ENCODE data around the gene CRIP3. TPM values are rescaled to one million over a fixed set of nuclear protein-coding genes. Genes with fewer than 3 reads are reported as not detected.
A peak's percentile ranks its signal among the peaks of the same experiment; 100 is the strongest.

Gene CRIP3
- total and polyA plus RNA-seq, 2 of the 13 experiments (the other 11 are each of a cell fraction or from before 2014, with no cell fraction given): 6.3 to 9.3 TPM

- TF ChIP-seq EEA1 (CRISPR knock-in tag; IDR thresholded peaks at IDR 0.05; ENCODE audit: borderline replicate concordance) (no peak), ZBTB46 (CRISPR knock-in tag; IDR thresholded peaks at IDR 0.05; ENCODE audit: borderline replicate concordance) (no peak), NFRKB (IDR thresholded peaks at IDR 0.05) (no peak), ZFP36L1 (CRISPR knock-in tag; IDR thresholded peaks at IDR 0.05) (peak; percentile 82; the same call in 1 of the 2 replicates), ZBTB39 (CRISPR knock-in tag; IDR thresholded peaks at IDR 0.05) (no peak), NR2F2 (IDR thresholded peaks at IDR 0.05; ENCODE audit: borderline replicate concordance, low read depth) (no peak; the same call in 1 of the 2 replicates), SOX6 (IDR thresholded peaks at IDR 0.05) (no peak), SOX6 (CRISPR knock-in tag; IDR thresholded peaks at IDR 0.05) (peak; percentile 86), NFIC (IDR thresholded peaks at IDR 0.05; ENCODE audit: low read length) (peak; percentile 86), PBX3 (CRISPR knock-in tag; IDR thresholded peaks at IDR 0.05; ENCODE audit: borderline replicate concordance) (no peak), ZFP41 (CRISPR knock-in tag; IDR thresholded peaks at IDR 0.05; ENCODE audit: borderline replicate concordance) (no peak), ZBTB33 (CRISPR knock-in tag; IDR thresholded peaks at IDR 0.05) (no peak), HMG20B (CRISPR knock-in tag; conservative IDR thresholded peaks at IDR 0.05) (0 out of 2 replicates have a peak, but pooled peaks have one; percentile 32), ZSCAN21 (CRISPR knock-in tag; IDR thresholded peaks at IDR 0.05; ENCODE audit: borderline replicate concordance) (peak; percentile 63; the same call in 1 of the 2 replicates), SIN3B (IDR thresholded peaks at IDR 0.05; ENCODE audit: low read length) (peak; percentile 59; the same call in 1 of the 2 replicates), MED1 (CRISPR knock-in tag; IDR thresholded peaks at IDR 0.05) (peak; percentile 95), ARHGAP35 (CRISPR knock-in tag; IDR thresholded peaks at IDR 0.05; ENCODE audit: borderline replicate concordance) (no peak; the same call in 1 of the 2 replicates), KAT7 (CRISPR knock-in tag; IDR thresholded peaks at IDR 0.05; ENCODE audit: borderline replicate concordance) (peak; percentile 82), MEIS2 (CRISPR knock-in tag; IDR thresholded peaks at IDR 0.05) (peak; percentile 84)
- TF ChIP-seq, protein P1, sequence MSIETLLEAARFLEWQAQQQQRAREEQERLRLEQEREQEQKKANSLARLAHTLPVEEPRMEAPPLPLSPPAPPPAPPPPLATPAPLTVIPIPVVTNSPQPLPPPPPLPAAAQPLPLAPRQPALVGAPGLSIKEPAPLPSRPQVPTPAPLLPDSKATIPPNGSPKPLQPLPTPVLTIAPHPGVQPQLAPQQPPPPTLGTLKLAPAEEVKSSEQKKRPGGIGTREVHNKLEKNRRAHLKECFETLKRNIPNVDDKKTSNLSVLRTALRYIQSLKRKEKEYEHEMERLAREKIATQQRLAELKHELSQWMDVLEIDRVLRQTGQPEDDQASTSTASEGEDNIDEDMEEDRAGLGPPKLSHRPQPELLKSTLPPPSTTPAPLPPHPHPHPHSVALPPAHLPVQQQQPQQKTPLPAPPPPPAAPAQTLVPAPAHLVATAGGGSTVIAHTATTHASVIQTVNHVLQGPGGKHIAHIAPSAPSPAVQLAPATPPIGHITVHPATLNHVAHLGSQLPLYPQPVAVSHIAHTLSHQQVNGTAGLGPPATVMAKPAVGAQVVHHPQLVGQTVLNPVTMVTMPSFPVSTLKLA (IDR thresholded peaks at IDR 0.05): no peak
- TF ChIP-seq, protein P2, sequence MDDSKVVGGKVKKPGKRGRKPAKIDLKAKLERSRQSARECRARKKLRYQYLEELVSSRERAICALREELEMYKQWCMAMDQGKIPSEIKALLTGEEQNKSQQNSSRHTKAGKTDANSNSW (CRISPR knock-in tag; IDR thresholded peaks at IDR 0.05; ENCODE audit: borderline replicate concordance): no peak
Observed at GRCh38 chr6:43290905-43291355, 17.7 kb downstream of the CRIP3 start (continued).
